Stimulated activated CD8-positive, alpha-beta memory T cell treated with anti-CD3 and anti-CD28 coated beads, Interleukin-2, amount 100 ng/mL, for 48 hours (primary cell): ENCODE measurements around the gene SCN2A.
"Not testable (repeated sequence)": the region's sequence is repeated elsewhere in the genome, so short reads cannot be mapped to it uniquely, and the experiment has no call there.

ENCODE experiments used
- DNase-seq, 2 donors: peaks; one replicate each; pipeline ENCODE4 v3.0.0-alpha.2; 2020; ENCODE audit warnings: low read depth in 2 of 2

SCN2A gene

DNA sequence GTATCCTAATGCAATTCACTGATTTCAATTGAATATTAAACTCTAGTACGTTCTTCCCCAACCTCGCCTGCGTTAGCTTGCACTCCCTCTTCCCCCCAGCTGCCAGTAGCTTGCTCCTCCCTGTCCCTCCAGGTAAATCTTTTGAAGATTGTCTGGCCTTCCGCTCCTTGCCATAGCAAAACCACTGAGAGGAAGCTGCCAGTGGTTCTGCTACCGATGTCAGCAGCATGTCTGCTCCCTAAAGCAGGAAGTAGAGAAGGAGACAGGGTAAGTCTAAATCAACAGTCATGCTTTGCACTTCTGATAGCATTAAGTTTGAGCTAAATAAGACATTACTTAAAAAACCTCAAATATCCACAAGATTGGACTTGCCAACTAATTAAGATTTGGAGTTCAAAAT is 89.1 kb downstream of the SCN2A start:
- no peak for DNase-seq

DNA sequence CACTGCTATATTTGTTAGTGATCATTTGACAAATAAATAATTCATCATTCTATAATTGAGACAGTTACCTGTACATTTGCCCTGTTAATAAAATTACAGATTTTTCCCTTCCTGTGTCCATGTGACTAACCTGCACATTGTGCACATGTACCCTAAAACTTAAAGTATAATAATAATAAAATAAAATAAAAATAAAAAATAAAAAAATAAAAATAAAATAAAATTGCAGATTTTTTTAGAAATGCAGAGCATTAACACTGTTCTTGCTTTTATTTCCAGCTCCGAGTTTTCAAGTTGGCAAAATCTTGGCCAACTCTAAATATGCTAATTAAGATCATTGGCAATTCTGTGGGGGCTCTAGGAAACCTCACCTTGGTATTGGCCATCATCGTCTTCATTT is 105.1 kb downstream of the SCN2A start:
- DNase-seq: not testable (repeated sequence)

DNA sequence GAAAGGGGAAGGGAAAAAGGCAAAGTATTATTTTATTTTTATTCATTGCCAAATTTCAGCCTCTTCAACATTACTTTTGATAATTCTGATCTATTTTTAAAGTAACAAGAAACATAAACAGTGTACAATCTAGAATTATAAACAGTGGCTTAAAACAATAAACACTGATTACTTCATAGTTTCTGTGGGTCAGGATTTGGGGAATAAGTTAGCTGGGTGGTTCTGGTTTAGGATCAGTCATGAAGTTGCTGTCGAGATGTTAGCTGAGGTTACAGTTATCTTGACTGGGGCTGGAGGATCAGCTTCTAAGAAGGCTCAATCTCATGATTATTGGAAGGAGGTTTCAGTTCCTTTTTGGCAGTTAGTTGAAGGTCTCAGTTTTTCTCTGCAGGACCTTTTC is 109.2 kb downstream of the SCN2A start:
- no peak for DNase-seq

DNA sequence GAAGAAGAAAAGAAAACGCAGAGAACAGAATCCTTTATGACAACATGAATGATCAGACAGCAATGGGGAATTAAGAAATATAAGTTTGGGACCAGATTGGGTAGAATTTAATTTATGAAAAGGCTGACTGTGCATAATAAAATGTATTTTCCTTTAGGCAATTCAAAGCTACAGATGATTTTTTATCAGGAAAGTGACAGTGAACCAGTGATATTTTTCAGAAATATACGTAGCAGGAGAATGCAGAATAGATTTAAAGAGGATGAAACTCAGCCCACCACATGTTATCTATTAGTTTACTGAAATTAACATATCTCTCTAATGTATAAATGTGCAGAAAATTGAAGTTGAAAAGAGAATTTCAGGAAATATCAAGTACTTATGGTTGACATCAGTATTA is 110.0 kb downstream of the SCN2A start:
- no peak for DNase-seq

DNA sequence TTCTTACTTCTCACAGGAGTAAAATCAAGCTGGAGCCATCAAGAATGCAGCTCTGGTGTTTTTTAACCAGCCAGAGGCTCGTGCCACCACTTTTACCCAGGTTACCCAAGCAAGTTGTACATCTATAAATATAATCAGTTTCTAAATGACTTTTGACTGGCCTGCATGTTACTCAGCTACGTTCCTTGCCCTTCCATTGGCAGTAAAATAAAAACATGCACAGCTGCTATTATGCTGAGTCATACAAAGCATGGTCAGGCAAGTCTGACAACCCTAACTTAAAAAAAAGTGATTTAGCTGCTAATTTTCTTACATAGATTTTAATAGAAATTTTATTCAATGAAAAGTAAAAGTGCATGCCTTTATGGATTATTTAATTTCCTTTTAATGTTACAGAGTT is 118.5 kb downstream of the SCN2A start:
- no peak for DNase-seq

DNA sequence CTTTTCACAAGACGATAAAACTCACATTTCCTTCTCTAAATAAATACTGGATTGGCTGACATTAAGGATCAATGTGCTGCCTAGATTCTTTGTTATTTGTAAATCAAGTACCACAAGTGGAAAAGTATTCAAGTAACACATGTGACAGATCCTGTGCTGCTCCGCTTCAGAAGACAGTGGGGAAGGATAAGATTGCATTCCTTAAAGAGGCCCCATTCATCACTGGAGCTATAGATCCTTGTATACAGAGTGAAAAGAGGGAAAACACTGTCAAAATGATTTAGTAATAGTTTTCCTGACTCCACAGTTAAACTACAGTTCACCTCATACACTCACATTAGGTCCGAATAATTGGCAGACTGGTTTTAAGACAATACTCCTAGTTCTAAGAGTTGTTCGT is 122.3 kb downstream of the SCN2A start:
- no peak for DNase-seq

DNA sequence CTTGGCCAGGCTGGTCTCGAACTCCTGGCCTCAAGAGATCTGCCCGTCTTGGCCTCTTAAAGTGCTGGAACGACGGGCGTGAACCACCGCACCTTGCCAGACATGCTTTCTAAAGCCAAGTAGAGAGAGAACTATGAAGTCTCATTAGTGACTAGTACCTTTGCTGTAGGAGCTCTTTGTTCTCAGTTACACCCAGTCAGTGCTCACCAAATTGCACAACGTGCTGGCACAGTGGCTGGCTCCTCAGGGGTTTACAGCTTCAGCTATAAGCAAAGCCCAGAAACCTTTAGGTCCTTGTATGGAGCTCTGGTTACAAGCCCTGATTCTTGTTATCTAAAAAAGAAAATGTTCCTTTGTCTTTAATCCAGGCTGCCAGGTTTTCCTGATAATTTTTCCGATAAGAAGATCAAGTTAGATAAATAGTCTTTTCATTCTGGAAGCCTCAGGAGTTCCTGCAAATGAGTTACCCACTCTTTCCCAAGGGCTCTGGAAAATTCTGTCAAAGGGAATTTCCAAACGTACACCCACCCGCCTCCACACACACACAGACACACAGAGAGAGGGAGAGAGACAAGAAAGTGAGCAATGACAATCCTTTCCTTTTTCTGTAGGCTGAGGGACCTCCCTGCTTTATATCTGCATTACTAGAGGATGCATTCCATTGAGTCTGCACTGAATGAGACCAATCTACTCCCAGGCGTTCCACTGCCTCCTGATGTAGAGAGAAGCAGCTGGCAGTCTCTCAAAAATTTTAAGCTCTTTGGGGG is 130.1 kb downstream of the SCN2A start:
- DNase-seq: no peak

DNA sequence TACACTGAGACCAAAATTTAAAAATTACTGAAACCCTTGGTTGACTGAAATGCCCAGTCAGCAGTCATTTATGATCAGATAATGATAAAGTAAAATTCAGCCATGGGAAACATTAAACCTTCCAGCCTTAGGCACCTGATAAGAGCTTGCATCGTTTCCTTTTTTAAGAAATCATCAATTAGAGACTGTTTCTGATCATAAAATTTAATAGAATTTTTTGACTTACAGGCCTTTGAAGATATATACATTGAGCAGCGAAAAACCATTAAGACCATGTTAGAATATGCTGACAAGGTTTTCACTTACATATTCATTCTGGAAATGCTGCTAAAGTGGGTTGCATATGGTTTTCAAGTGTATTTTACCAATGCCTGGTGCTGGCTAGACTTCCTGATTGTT is 130.7 kb downstream of the SCN2A start:
- DNase-seq: no peak

DNA sequence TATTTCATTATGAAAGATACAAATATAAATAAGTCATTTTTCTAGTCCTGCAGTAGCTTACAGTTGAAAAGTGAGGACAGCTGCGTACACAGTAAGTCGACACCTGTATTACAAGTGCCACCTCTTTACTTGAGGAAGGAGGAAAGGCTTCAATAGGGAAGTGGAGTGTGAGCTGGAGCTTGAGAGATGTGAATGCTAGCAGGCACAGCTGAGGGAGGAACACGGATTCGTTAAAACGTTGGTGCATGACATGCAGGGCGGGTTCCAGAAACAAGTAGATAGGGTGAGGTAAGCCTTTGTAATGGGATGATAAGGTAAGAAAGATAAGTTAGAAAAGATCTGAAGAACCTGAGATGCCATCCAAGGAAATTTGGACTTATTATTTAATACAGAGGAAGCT is 132.1 kb downstream of the SCN2A start:
- no peak for DNase-seq

DNA sequence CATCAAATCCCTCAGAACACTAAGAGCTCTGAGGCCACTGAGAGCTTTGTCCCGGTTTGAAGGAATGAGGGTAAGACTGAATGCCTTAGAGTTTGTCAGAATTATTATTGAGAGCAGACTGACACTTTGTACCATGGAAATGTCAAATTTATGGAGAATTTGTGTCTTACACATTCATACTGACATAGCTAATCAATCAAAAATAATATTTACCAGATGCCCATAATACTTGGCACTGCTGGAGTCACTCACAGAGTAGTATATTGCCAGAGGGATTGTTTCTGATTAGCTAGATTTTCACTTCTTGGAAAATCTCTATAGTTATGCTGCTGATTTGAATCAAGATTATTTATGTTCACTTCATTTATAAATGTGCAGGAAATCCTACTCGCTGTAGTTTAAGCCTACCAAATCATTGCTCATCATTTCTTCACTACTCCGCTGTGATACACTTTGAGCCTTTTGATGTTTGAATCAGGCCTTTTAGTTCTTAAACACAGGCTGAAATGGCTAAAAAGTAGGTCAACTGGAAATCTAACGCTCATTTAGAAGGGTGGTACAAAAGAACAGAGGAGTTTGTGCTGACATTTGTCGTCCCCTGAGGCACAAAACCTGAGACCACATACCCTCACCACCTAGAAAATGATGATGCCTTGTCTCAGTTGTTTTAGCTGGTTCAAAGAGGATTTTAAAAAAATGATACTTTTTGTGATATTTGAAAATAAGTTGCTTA is 134.2 kb downstream of the SCN2A start:
- DNase-seq: no peak

DNA sequence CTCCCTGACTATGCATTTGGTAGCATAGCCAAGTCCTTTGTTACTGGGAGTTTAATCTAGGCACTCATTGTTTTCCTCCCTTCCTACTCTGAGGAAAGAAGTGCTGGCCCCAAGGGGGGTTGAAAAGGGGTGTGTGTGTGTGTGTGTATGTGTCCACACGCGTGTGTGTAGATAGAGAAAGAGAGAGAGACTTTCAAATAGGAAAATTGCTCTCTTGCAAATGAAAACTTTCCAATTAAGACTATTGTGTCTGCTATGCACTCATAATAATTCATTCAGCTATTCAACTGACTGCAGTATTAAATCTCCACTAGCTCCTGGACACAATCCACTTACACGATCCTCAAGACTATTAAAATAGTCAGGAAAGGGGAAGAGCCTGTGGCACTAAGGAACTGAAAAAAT is 137.4 kb downstream of the SCN2A start:
- DNase-seq: no peak

DNA sequence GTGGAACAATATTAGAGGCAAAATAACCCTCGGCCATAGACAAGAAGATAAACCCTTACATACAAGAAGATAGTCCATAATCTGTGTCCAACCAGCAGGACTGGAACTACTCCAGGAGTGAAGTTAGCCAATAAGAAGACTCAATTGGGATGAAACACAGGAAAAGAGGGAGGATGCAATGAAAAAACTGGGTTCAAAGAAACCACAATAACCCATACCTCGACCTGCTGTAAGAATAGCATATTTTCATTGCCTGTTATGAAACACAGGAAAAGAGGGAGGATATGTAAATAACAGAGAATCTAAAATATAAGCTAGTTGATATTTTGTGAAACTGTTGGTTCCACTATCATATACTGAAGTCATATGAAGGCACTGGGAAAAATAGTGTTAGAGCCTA is 143.1 kb downstream of the SCN2A start:
- DNase-seq: no peak

DNA sequence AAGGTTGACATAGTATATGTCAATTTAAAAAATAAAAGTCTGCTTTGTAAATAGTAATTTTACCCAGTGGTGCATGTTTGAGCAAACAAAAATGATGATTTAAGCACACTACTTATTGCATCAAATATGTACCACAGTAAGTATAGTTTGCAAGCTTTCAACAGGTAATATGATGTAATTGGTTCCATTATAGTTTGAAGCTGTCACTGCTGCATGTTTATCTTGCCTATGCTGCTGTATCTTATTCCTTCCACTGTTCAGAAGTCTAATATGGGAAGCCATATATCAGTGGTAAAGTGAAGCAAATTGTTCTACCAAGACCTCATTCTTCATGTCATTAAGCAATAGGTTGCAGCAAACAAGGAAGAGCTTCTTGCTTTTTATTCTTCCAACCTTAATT is 151.7 kb downstream of the SCN2A start:
- no peak for DNase-seq

DNA sequence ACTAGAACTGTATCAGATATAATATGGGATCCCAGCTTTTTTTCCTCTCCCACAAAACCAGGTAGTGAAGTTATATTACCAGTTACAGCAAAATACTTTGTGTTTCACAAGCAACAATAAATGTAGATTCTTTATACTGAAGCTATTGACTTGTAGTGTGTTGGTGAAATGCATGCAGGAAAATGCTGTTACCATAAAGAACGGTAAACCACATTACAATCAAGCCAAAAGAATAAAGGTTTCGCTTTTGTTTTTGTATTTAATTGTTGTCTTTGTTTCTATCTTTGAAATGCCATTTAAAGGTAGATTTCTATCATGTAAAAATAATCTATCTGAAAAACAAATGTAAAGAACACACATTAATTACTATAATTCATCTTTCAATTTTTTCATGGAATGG is 152.6 kb downstream of the SCN2A start:
- DNase-seq: no peak

DNA sequence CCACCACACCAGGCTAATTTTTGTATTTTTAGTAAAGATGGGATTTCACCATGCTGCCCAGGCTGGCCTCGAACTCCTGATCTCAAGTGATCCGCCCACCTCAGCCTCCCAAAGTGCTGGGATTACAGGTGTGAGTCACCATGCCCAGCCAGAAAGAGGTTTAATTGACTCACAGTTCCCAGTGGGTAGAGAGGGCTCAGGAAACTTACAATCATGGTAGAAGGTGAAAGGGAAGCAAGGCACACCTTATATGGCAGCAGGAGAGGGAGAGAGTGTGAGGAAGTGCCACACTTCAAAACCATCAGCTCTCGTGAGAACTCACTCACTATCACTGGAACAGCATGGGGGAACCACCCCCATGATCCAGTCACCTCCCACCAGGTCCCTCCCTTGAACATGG is 159.4 kb downstream of the SCN2A start:
- DNase-seq: not testable (repeated sequence)

DNA sequence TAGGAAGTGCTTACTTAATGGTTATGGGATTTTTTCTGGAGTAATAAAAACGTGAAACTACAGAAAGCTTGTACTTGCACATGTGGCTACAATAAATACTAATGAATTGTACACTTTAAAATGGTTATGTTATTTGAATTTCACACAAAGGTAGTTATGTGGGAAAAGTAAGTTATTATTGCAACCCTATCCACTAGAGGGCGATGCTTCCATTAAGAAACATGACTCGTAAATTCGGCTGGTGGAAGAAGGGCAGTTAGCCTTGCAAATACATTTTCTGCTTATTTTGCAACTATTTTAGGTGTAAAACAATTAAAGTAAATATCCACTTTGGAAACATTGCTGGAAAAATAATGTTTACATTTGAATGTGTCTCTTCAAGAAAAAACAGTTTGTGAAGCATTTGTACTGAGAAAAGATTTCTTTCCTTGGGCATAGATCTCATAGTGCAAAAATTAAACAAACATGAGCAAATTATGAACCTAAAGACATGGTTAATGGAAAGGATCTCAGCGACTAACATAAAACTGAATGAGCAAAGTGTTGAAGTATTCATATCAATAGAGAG is 162.2 kb downstream of the SCN2A start:
- DNase-seq: no peak

DNA sequence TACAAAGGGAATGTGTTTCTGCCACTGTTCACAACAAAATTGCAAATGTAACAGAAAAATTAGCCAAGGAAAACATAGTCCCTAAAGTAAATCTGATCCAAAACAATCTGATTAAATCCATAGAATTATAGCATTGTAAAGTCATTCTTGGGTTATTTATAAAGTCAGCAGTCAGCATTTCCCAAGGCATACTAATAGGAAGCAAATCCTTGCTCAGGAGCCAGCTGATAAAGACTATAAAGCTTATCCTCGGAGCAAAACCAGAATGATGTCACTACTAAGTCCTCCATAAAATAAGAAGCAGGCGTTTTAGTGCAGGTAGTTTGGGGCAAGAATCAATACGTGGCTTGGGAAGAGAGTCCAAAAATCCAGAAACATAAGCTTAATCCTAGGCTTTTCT is 162.9 kb downstream of the SCN2A start:
- no peak for DNase-seq

DNA sequence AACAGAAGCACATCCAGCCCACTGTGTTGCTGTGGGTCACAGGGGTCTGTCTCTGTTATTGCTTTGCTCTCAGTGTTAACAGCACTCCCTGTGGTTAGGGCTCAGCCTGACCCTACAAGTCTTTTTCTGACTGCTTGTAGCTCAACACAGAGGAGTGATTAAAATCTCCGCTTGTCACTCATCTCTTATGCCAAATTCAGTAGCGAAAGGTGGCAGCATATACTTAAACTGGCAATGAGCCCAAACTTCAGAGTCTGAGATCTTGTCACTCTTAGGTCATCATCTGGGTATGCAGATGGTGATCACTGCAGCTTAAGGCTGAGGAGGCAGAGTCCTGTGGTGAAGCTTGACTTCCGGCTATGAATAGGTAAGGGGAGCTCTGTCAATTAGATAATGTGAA is 167.0 kb downstream of the SCN2A start:
- DNase-seq: no peak

DNA sequence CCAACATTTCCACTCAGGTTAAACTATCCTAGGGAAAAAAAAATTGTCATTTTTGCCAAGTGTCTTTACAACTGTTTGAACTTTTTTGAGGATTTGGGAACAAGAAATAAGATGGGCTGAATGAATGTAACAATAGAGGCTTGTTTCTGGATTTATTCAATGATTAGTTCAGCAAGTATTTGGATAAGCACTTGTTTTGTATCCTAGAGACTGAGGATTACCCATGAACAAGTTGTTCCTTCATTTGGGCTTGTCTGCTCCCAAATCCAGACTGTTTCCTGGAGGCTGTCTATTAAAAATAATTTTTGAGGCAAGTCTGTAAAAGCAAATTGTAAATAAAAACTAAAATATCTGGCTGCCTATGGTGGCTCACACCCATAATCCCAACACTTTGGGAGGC is 168.3 kb downstream of the SCN2A start:
- no peak for DNase-seq

DNA sequence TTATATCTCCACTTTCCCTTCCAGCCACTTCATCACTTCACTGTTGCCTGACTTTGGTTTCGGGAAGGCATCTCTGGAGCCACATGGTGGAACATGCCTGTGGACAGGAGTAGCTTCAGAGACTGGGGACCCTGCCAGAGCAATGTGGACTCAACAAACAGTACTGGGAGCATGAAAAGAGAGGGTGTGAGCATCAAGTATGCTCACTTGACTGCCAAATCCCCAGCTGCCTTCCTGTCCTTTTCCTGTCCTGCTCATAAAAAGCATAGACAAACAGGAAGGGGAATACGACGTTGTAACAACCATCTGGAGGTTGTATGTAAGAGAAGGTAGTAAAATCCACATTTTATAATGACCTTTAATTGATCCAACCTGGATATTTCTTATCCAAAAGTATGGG is 169.0 kb downstream of the SCN2A start:
- DNase-seq: no peak

DNA sequence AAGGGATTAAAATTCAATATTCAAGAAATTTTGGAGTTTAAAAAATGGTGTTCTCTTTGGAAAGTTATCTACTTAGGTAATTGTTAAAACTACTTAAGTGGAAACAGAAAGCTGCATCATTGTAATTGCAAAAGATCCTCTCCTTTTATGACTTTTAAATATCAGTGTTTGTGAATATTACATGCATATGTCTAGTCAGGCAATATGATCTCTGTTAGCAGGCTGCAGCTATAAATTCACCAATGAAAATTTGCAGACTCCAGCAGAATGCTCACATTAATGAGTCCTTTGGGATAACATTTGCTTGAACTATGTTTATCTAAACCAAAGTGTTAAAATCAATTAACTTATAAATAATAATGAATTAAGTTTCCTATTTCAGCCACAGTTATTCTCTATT is 171.1 kb downstream of the SCN2A start:
- DNase-seq: no peak

DNA sequence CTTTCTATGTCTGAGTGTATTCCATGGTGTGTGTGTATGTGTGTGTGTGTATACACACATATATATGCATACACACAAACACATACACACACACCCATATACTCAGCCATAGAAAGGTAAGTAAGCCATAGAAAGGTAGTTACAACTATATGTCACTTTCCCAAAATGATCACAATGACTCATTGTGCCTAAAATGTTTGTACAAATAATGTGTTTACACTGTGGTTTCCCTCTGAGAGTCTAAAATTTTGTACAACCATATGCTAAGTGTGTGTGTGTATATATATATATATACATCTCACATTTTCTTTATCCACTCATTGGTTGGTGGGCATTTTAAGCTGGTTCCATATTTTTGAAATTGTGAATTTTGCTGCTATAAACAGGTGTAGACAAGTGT is 175.0 kb downstream of the SCN2A start:
- no peak for DNase-seq

DNA sequence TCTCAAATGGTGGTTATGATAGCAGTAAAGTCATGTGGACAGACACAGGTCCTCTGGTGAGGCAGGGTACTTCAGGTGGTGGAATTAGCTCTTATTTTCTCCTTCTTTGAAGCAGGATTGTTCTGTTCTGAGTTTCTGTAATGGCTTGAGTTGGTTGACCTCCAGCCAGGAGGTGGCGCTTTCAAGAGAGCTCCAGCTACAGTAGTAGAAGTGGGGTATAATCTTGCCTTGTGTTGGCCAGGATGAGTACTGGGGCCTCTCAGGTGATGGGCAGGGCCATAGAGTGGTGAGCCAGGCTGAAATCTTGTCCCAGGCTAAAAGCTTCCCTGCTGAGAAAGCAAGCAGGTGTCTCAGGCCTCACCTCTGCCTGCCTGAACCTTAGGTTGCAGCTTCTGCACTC is 177.8 kb downstream of the SCN2A start:
- DNase-seq: no peak
